Choroid plexus epithelial cell (primary cell): Measurements from ENCODE around the gene FGFRL1.

Experiments used
- DNase-seq: peaks from one replicate; pipeline ENCODE4 v3.0.0-alpha.2; 2010; ENCODE audit warnings: low read depth
- H3K4me3 ChIP-seq: 2 replicates; pipeline ENCODE4 v1.5.1; 2011; ENCODE audit warnings: low read depth, mild to moderate bottlenecking, control low read depth, low read length, moderate library complexity
- TF ChIP-seq, protein P1 (sequence below): conservative IDR thresholded peaks from 2 replicates; pipeline ENCODE4 v1.5.1; 2011; ENCODE audit warnings: low read depth, mild to moderate bottlenecking, control low read depth, inconsistent platforms, low read length, moderate library complexity

Gene FGFRL1

DNA sequence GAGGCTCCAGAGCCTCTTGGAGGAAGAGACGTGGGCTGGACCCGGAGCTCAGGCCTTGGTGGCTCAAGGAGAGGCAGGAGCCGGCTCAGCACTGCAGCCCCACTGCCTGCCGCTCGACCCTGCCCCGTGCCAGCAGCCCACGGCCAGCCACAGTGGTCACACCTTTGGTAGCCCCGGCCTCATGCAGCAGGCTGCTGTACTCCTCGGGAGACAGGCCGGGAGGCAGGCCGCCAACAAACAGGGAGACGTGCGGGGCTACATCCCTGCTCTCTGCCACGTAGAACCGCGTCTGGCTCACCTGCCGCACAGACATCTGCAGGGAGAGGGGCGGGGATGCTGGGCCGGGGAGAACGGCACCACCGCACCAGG lies 45.7 kb upstream of the FGFRL1 start:
- DNase-seq = no peak
- TF ChIP-seq, protein P1, sequence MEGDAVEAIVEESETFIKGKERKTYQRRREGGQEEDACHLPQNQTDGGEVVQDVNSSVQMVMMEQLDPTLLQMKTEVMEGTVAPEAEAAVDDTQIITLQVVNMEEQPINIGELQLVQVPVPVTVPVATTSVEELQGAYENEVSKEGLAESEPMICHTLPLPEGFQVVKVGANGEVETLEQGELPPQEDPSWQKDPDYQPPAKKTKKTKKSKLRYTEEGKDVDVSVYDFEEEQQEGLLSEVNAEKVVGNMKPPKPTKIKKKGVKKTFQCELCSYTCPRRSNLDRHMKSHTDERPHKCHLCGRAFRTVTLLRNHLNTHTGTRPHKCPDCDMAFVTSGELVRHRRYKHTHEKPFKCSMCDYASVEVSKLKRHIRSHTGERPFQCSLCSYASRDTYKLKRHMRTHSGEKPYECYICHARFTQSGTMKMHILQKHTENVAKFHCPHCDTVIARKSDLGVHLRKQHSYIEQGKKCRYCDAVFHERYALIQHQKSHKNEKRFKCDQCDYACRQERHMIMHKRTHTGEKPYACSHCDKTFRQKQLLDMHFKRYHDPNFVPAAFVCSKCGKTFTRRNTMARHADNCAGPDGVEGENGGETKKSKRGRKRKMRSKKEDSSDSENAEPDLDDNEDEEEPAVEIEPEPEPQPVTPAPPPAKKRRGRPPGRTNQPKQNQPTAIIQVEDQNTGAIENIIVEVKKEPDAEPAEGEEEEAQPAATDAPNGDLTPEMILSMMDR = no peak

DNA sequence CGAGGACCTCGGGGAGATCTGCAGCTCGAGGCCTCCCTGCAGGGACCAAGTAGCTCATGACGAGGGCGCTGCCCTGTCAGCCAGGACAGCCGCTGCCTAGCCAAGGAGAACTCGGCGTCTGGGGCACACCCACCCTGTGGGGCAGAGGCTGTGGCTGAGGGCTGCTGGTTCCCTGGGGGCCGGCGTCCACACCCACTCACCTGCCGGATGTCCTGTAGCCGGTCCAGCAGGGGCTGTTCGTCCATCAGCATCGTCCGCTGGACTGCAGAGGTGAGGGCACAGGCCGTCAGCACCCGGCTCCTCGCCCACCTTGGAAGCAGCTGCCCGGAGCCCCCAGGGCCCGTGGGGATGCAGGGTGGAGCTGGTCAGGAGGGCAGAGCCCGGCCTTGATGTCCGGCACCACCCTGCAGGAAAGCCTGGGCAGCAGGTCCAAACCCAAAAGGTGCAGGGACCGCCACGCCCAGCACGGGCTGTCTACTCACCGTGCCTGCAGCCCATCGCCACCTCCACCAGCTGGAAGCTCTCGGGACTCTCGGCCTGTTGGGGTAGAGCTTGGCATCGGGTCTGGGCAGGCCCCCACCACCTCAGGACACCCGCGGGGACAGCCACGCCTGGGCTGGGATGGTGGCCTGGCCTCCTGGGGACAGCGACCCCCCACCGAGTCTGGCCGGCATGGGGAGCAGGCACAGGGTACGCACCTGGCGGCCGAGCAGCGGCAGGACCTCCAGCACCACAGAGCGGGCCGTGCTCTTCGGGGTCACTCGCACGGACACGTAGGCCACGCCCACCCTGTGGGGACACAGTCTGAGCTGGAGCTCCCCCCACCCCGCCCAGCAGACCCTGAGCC lies 44.9 kb upstream of the FGFRL1 start:
- TF ChIP-seq, protein P1 = no peak
- no peak for DNase-seq
- no peak overlapping the region for H3K4me3 ChIP-seq

More for the DNA sequence above, 45.7 kb upstream of the FGFRL1 start:
- H3K4me3 ChIP-seq = no peak overlapping the region

DNA sequence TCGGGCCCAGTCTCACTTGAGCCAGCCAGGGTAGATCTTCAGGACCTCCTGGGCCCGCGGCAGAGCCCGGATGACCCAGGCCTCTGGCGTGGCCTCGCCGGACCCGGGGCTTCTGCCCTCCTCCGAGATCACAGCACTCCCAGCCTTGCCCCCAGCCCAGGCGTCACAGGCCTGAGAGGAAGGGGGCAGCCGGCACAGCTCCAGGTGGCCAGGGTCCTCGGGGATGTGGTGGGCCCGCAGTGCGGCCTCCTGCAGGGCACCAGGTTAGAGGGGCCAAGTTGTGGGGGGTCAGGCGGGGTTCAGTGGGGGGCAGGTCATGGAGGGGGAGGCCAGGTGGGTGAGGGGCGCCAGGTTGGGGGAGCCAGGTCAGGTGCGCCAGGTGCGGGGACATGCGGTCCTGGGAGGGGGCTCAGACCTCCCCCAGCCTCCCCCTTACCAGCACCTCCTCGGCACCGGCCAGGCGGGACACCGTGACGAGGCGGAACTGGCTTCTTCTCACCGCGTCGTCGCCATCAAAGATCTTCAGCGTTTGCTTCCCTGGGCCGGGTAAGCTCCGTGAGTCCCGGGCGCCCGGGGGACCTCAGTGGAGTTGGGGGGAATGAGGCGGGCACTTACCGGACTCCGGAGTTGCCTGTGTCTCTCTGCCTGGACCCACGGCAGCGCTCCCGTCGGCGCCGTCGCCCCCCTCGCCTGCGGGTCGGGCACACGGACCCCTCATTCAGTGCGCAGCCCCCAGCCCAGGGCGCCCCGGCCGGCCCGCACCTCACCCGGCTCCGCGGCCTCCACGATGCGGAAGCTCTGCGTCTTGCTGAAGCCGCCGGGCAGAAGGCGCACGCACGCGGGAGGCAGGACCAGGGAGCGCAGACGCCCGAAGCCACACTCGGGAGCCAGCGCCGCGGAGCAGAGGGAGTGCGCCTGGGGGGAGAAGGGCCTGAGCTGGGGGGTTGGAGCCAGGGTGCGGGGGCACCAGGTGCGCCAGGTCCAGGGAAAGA lies 44.0 kb upstream of the FGFRL1 start:
- peak overlapping the region; percentile 17 for H3K4me3 ChIP-seq
- DNase-seq = peak; percentile 36
- TF ChIP-seq, protein P1 = no peak

DNA sequence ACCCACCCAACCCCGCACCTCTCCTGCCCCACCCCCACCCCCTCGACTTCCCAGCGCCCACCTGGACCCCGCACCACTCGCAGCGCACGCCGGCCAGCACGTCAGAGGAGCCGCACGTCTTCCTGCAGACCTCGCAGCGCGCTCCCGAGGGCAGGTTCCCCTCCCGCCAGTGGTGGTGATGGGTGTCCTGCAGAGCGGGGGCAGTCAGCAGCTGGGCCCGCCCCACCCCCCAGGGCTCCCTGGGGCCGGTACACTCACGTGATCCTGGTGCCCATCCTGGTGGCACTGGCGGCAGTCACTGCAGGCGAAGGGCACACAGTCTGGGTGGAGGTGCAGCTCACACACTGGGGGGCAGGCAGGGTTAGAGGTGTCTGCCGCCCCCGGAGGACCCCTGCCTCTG lies 43.2 kb upstream of the FGFRL1 start:
- H3K4me3 ChIP-seq = no peak overlapping the region

DNA sequence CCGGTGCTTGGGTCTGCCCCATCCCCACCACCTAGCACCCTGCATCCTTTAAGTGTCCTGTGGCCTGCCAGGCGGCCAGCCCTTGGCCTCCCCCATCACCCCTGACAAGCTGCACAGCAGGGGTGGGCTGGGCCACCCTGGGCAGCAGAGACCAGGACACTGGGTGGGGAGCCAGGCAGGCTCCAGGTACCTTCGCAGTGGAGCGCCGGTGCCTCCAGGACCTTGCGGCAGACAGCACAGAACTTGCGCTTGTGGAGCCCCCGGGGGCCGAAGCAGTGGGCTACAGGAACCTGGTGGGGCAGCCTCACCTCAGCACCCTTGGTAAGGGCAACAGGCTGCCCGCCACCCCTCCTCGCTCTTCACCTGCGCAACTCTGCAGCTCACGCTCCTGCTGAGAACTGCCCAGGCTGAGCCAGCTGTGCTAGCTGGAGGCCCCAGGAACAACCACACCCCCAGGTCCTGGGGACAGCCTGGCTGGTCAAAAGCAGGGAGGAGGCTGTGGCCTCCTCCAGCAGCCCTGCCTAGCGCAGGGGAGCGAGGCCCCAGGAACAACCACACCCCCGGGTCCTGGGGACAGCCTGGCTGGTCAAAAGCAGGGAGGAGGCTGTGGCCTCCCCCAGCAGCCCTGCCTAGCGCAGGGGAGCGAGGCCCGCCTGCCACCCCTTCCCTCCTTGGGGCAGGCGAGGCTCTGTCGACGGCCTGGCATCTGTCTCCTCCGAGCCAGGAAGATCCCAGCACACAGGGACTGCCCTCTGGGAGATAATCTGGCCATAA lies 42.6 kb upstream of the FGFRL1 start:
- DNase-seq = no peak
- H3K4me3 ChIP-seq = no peak overlapping the region
- TF ChIP-seq, protein P1 = no peak

More for the DNA sequence above, 43.2 kb upstream of the FGFRL1 start:
- TF ChIP-seq, protein P1 = no peak
- no peak for DNase-seq

DNA sequence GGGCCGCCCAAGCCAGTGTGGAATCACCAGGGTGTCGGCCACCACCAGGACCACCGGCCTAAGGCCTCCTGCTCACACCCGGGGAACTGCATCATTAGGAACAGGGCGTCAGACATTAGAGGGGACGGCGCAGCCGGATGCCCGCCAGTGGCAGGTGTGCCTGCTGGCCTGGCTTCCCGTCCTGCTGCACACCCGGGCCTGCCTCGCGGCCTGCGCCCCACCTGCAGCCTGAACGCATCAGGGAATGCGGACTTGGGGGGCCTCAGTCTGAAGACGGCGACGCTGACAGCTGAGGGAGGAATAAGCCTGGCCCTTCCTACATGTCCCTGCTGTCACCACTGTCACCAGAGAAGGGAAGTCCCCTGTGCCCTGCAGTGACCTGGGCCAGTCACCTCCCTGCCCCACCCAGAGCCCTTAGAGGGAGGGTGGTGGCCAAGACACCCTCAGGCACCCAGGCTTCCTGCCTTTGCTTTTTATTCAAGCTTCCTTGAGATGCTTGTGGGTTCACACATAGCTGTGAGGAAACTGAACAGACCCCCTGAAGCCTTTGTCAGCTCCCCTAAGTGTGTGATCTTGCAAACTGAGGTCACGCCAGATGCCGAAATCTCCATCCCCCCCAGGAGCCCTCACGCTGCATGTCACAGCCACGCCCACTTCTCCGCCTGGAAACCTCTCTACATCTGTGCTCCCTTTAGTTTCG lies 41.2 kb upstream of the FGFRL1 start:
- no peak for DNase-seq
- TF ChIP-seq, protein P1 = no peak
- H3K4me3 ChIP-seq = no peak overlapping the region
